Stimulated activated naive CD8-positive, alpha-beta T cell treated with anti-CD3 and anti-CD28 coated beads, Interleukin-15, Interleukin-2, amounts not matched to agents 100 U/mL and 50 U/mL, for 24 hours (primary cell): ENCODE data around the gene INTS7.

Source experiments
- ATAC-seq: fragments of 150-1000 bp; cut with Tn5 transposase; one replicate; pipeline ENCODE4 v1.10.0; 2021
- DNase-seq: peaks from one replicate; pipeline ENCODE4 v3.0.0; 2021

Gene INTS7

DNA sequence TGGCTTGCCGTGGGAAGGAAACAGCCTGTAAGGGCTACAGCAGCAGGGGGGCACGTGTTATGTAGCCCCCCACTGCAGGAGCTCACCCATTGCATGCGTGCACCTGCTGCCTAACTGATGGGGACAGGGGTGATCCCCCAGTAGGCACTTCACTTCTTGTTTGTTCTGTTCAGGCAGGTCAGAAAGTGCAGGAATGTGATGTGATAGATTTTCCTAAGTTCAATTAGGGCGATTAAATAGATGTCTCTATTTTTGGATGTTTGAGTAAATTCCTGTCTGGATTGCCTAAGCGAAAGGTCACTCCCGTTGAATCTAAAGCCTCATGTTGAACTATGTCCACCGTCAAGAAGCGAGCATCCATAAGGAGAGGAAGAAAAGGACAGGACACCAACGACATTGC is 126.0 kb downstream of the INTS7 start:
- DNase-seq (no peak), ATAC-seq (no peak)

DNA sequence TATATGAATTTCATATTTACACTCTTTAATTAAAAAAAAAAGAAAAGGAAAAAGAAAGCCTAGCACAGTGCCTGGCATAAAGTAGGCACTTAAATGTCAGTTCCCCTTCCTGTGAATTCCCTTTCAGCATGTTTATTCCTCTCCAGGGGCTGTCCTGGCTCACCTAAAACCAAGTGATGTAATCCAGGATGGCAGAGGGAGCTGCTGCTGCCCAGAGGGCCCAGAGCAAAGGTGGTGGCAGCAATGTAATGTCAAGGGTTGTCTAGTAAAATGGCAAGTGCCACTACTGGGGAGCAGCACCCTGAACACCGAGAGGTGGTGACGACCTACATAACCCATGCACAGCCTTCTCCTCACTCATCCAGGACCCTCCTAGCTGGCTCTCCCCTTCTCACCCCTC is 126.4 kb downstream of the INTS7 start:
- DNase-seq (no peak), ATAC-seq (no peak)

DNA sequence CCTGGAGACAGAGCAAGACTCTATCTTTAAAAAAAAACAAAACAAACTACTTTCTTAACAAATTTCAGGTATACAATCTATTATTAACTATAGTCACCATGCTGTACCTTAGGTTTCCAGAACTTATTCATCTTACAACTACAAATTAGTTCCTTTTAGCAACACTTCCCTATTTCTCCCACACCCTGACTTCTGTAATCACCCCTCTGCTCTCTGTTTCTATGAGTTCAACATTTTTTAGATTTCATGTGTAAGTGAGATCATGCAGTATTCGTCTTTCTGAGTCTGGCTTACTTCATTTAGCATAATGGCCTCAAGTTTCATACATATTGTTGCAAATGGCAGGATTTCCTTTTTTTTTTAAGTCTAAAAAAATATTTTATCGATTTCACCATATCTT is 126.9 kb downstream of the INTS7 start:
- ATAC-seq = no peak
- DNase-seq = no peak

GRCh38 chr1:211903490-211904245 is 131.7 kb downstream of the INTS7 start:
- no peak for DNase-seq
- ATAC-seq = no peak

GRCh38 chr1:211902624-211903291 is 132.6 kb downstream of the INTS7 start:
- no peak for DNase-seq
- no peak for ATAC-seq

GRCh38 chr1:211901945-211902344 is 133.4 kb downstream of the INTS7 start:
- no peak for ATAC-seq
- no peak for DNase-seq

DNA sequence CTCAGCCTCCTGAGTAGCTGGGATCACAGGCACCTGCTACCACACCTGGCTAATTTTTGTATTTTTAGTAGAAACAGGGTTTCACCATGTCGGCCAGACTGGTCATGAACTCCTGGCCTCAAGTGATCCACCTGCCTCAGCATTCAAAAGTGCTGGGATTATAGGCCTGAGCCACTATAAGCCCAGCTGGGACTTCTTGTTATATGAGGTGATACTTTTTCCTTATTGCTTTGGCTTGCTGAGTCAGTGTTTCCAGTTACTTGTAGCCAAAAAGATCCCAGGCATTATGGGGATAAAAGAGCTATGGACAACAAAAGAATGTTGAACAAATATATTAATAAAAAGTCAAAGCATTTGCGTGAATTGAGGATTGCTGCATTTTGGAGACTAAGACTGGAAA is 134.9 kb downstream of the INTS7 start:
- DNase-seq (no peak), ATAC-seq (no peak)

GRCh38 chr1:211896958-211897357 is 138.4 kb downstream of the INTS7 start:
- DNase-seq (no peak), ATAC-seq (no peak)

DNA sequence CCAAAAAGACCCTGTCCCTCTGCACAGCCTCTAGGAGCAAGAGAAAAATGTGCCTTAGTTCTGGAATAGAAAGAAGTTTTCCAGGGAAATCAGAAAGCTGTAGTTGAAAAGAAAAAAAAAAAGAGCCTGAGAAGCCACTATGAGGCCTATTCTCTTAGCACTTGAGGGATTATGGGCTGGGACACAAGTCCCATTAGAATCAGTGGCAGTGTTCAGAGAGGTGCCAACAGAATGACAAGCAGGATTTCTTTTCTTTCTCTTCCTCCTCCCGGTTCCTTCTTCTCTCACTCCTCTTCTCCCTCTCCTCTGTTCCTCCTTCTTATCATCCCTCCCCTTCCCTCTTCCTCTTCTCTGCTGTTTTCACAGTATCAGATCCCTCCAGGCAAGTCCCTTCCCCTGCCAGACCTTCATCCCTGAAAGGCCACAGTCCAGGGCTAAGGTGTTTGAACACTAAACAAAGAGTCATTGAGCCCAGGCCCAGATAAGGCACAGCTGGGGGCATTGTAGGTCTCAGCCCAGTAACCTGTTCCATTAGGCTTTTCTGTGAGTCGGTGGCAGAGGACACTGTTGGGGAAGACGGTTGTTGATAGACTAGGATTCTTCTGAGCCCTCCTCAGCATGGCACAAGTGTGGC is 140.1 kb downstream of the INTS7 start:
- ATAC-seq (no peak), DNase-seq (no peak)

DNA sequence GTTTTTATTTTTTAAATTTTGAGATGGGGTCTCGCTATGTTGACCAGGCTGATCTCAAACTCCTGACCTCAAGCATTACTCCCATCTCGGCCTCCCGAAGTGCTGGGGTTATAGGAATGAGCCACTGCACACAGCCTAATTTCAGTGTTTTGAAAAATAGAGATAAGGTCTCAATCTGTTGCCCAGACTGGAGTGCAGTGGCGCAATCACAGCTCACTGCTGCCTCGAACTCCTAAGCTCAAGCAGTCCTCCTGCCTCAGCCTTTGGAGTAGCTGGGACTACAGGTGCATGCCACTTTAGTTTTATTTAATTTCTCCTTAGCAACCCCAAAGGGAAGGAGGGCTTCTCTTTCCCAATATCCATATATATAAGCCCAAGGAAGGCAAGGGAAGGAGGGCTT is 141.0 kb downstream of the INTS7 start:
- no peak for DNase-seq
- ATAC-seq = no peak

- ATAC-seq (no peak), DNase-seq (no peak)
Observed at GRCh38 chr1:211893260-211893659, 142.1 kb downstream of the INTS7 start.

DNA sequence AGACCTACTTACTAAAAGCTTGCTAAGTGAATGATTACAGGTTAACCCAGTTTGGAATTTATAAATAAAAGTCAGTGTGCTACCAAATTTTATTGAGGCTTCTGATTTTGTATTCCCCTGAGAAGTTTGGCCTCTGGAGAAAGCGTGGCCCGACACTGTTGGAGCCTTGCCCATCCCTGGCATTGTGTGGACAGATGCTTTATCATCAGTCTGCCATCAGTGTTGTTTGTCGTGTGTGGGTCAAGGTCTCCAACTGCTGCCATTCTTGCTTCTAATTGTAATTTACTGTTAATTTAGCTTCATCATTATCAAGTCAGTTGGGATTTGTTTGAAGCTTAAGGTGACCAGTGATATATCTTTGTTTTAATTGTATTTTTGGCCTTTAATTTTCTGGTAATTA is 142.8 kb downstream of the INTS7 start:
- DNase-seq (no peak), ATAC-seq (no peak)

- ATAC-seq (no peak), DNase-seq (no peak)
Observed at GRCh38 chr1:211891708-211892107, 143.6 kb downstream of the INTS7 start.
